ENCODE measurements around the gene SGCD.

The SGCD gene

GRCh38 chr5:156523607-156524006 lies 196.6 kb downstream of the SGCD start:
- in situ Hi-C loops (cut with MboI; ENCODE audit: low pct_unique_long_range_greater_than_20kb, low sequenced_read_pairs, unreplicated experiment) = no loop called here
- no peak for DNase-seq (ENCODE audit: low spot score)
- no peak for TF ChIP-seq CTCF (IDR thresholded peaks at IDR 0.05; ENCODE audit: extremely low read depth, insufficient read depth, missing control alignments)

- TF ChIP-seq CTCF (IDR thresholded peaks at IDR 0.05; ENCODE audit: extremely low read depth, insufficient read depth, missing control alignments) = no peak
- in situ Hi-C loops (cut with MboI; ENCODE audit: low pct_unique_long_range_greater_than_20kb, low sequenced_read_pairs, unreplicated experiment) = no loop called here
- DNase-seq (ENCODE audit: low spot score) = no peak
Measured at GRCh38 chr5:156526081-156526925, 199.3 kb downstream of the SGCD start.

GRCh38 chr5:156527611-156528010 lies 200.6 kb downstream of the SGCD start:
- no peak for TF ChIP-seq CTCF (IDR thresholded peaks at IDR 0.05; ENCODE audit: extremely low read depth, insufficient read depth, missing control alignments)
- in situ Hi-C loops (cut with MboI; ENCODE audit: low pct_unique_long_range_greater_than_20kb, low sequenced_read_pairs, unreplicated experiment) = no loop called here
- DNase-seq (ENCODE audit: low spot score) = no peak

GRCh38 chr5:156528673-156529072 lies 201.7 kb downstream of the SGCD start:
- no peak for TF ChIP-seq CTCF (IDR thresholded peaks at IDR 0.05; ENCODE audit: extremely low read depth, insufficient read depth, missing control alignments)
- in situ Hi-C loops (cut with MboI; ENCODE audit: low pct_unique_long_range_greater_than_20kb, low sequenced_read_pairs, unreplicated experiment) = no loop called here
- DNase-seq (ENCODE audit: low spot score) = no peak

GRCh38 chr5:156529892-156530291 lies 202.9 kb downstream of the SGCD start:
- no peak for DNase-seq (ENCODE audit: low spot score)
- TF ChIP-seq CTCF (IDR thresholded peaks at IDR 0.05; ENCODE audit: extremely low read depth, insufficient read depth, missing control alignments) = no peak
- in situ Hi-C loops (cut with MboI; ENCODE audit: low pct_unique_long_range_greater_than_20kb, low sequenced_read_pairs, unreplicated experiment) = no loop called here

GRCh38 chr5:156531199-156531598 lies 204.2 kb downstream of the SGCD start:
- in situ Hi-C loops (cut with MboI; ENCODE audit: low pct_unique_long_range_greater_than_20kb, low sequenced_read_pairs, unreplicated experiment) = no loop called here
- TF ChIP-seq CTCF (IDR thresholded peaks at IDR 0.05; ENCODE audit: extremely low read depth, insufficient read depth, missing control alignments) = no peak
- DNase-seq (ENCODE audit: low spot score) = no peak
